GM12878 (cell line): ENCODE measurements around the gene SLC9A3. TPM values are rescaled to one million over a fixed set of nuclear protein-coding genes. Genes with fewer than 3 reads are reported as not detected.
A peak's percentile ranks its signal among the peaks of the same experiment; 100 is the strongest.

ENCODE experiments used
- ATAC-seq: fragments of 200-7000 bp; cut with Tn5 transposase; 3 replicates; pipeline ENCODE4 v1.9.1; 2020; ENCODE audit warnings: mild to moderate bottlenecking, moderate library complexity
- BruUV-seq: library from RNA; stranded (reverse); fragments of 400-500 nt; replicated peaks from 2 replicates; lab custom pipeline; 2021; lab: Mats Ljungman, UMichigan
- CTCF ChIA-PET: fragments of 300-600 bp; sonication (Branson Sonifier 250); formaldehyde crosslinking; extraction: SDS; loops from one replicate; lab custom pipeline; 2021; ENCODE audit warnings: inconsistent platforms; lab: Yijun Ruan, JAX
- POLR2A ChIA-PET: fragments of 350-600 bp; formaldehyde crosslinking; extraction: SDS; loops from one replicate; lab custom pipeline; 2021; ENCODE audit warnings: inconsistent platforms; lab: Charles Lee
- RAD21 ChIA-PET: fragments of 300-600 bp; sonication (Branson Sonifier 250); formaldehyde crosslinking; loops from one replicate; lab custom pipeline; 2023; ENCODE audit warnings: antibody characterized with exemption; ENCODE audit not compliant: unreplicated experiment; lab: Charles Lee
- SMC1A ChIA-PET: fragments of 300-600 bp; sonication (Branson Sonifier 250); formaldehyde crosslinking; loops from one replicate; lab custom pipeline; 2023; ENCODE audit not compliant: unreplicated experiment, uncharacterized antibody; lab: Charles Lee
- DNase-seq: peaks from one replicate; pipeline ENCODE4 v3.0.0-alpha.2; 2011; ENCODE audit warnings: low read depth, low spot score
- FAIRE-seq: peaks from 3 replicates; lab custom pipeline; 2011; peaks lifted over from hg19 to GRCh38; lab: Jason Lieb, UNC
- H2AFZ ChIP-seq: 2 replicates; pipeline ENCODE4 v1.6.0; 2011; ENCODE audit warnings: low read depth, low read length, control low read depth; ENCODE audit not compliant: control insufficient read depth
- H3K27ac ChIP-seq: 2 replicates; pipeline ENCODE4 v1.5.1; 2011; ENCODE audit warnings: control low read depth; ENCODE audit not compliant: control insufficient read depth, insufficient read depth
- H3K27me3 ChIP-seq, 2 experiments: replicated peaks in 1 of 2; 2 replicates each; pipeline versions ENCODE4 v1.6.0 to v1.6.1; 2011; ENCODE audit warnings: low read length in 1 of 2; ENCODE audit not compliant: control insufficient read depth in 2 of 2, insufficient read depth in 2 of 2
- H3K36me3 ChIP-seq, 2 experiments: 2 replicates each; pipeline ENCODE4 v1.5.1; 2011; ENCODE audit warnings: low read length in 1 of 2; ENCODE audit not compliant: control insufficient read depth in 2 of 2, insufficient read depth in 2 of 2
- H3K4me1 ChIP-seq: 2 replicates; pipeline ENCODE4 v1.6.1; 2011; ENCODE audit warnings: mild to moderate bottlenecking, low read length, moderate library complexity, mixed read lengths; ENCODE audit not compliant: control insufficient read depth, insufficient read depth
- H3K4me2 ChIP-seq: 2 replicates; pipeline ENCODE4 v1.6.0; 2011; ENCODE audit warnings: control low read depth; ENCODE audit not compliant: control insufficient read depth, insufficient read depth
- H3K4me3 ChIP-seq: fragments of 200-600 bp; sonication (generic); 2 replicates; pipeline ENCODE4 v1.5.1; 2016
- H3K79me2 ChIP-seq: 2 replicates; pipeline ENCODE4 v1.6.0; 2011; ENCODE audit warnings: low read length; ENCODE audit not compliant: control insufficient read depth, insufficient read depth
- H3K9ac ChIP-seq: 2 replicates; pipeline ENCODE4 v1.8.0; 2011; ENCODE audit warnings: low read length, control low read depth, mixed read lengths; ENCODE audit not compliant: control insufficient read depth, insufficient read depth
- H3K9me3 ChIP-seq: replicated peaks from 3 replicates; pipeline ENCODE4 v1.5.1; 2011; ENCODE audit warnings: mild to moderate bottlenecking, low read length; ENCODE audit not compliant: control insufficient read depth, insufficient read depth
- H4K20me1 ChIP-seq: 2 replicates; pipeline ENCODE4 v1.6.0; 2011; ENCODE audit not compliant: control insufficient read depth, insufficient read depth
- ASH2L ChIP-seq: fragments of 300-600, 200-600 bp; sonication (generic); IDR thresholded peaks from 2 replicates; pipeline ENCODE4 v1.6.1; 2017; ENCODE audit warnings: low read depth, mild to moderate bottlenecking, borderline replicate concordance
- ATF3 ChIP-seq: IDR thresholded peaks from 2 replicates; pipeline ENCODE4 v1.6.1; 2011; ENCODE audit warnings: low read depth, mild to moderate bottlenecking, low read length, moderate library complexity, borderline replicate concordance; ENCODE audit errors: extremely low read depth
- CEBPB ChIP-seq, 2 experiments: fragments of 150-350 bp in 1 of 2; IDR thresholded peaks; 2 replicates each; pipeline ENCODE4 v1.6.1; 2012 to 2014; ENCODE audit warnings: low read depth in 2 of 2, low read length in 2 of 2, borderline replicate concordance in 1 of 2, inconsistent platforms in 1 of 2
- CREB1 ChIP-seq: IDR thresholded peaks from 2 replicates; pipeline ENCODE4 v1.6.1; 2012; ENCODE audit warnings: low read depth, mild to moderate bottlenecking, inconsistent platforms
- CTCF ChIP-seq, 3 experiments: IDR thresholded peaks in 2 of 3; conservative IDR thresholded peaks in 1 of 3; 2 replicates each; pipeline ENCODE4 v1.5.1; 2011; ENCODE audit warnings: low read depth in 3 of 3, low read length in 3 of 3, mild to moderate bottlenecking in 3 of 3, control low read depth in 2 of 3, moderate library complexity in 2 of 3, inconsistent platforms in 1 of 3, mixed read lengths in 1 of 3; ENCODE audit not compliant: control insufficient read depth in 2 of 3, insufficient read depth in 1 of 3; ENCODE audit errors: extremely low read depth in 1 of 3
- JUNB ChIP-seq: IDR thresholded peaks from 2 replicates; pipeline ENCODE4 v1.6.1; 2016; ENCODE audit warnings: antibody characterized with exemption, mild to moderate bottlenecking
- JUND ChIP-seq: IDR thresholded peaks from 2 replicates; pipeline ENCODE4 v1.6.1; 2012; ENCODE audit warnings: low read depth, mild to moderate bottlenecking, low read length, improper control_type of control experiment, moderate library complexity
- MTA3 ChIP-seq: IDR thresholded peaks from 2 replicates; pipeline ENCODE4 v1.6.1; 2012; ENCODE audit warnings: low read length, inconsistent platforms, borderline replicate concordance
- MYC ChIP-seq: IDR thresholded peaks from 2 replicates; pipeline ENCODE4 v1.6.1; 2011; ENCODE audit warnings: mild to moderate bottlenecking, low read length, moderate library complexity, inconsistent platforms; ENCODE audit not compliant: insufficient read depth, insufficient replicate concordance, insufficient read length, severe bottlenecking
- PAX8 ChIP-seq: fragments of 450-650 bp; IDR thresholded peaks from 2 replicates; pipeline ENCODE4 v1.6.1; 2017; ENCODE audit warnings: mild to moderate bottlenecking, moderate library complexity
- POLR2AphosphoS5 ChIP-seq: IDR thresholded peaks from 2 replicates; pipeline ENCODE4 v1.6.1; 2011; ENCODE audit warnings: mild to moderate bottlenecking, low read length, inconsistent platforms
- RELA ChIP-seq: fragments of 450-650 bp; IDR thresholded peaks from 2 replicates; pipeline ENCODE4 v1.8.0; 2014; ENCODE audit warnings: borderline replicate concordance; ENCODE audit not compliant: partially characterized antibody
- RUNX3 ChIP-seq: IDR thresholded peaks from 2 replicates; pipeline ENCODE4 v1.6.1; 2012; ENCODE audit warnings: low read length, inconsistent platforms
- SMAD1 ChIP-seq: fragments of 450-650 bp; IDR thresholded peaks from 2 replicates; pipeline ENCODE4 v1.6.1; 2018; ENCODE audit warnings: mild to moderate bottlenecking, low read depth; ENCODE audit not compliant: partially characterized antibody
- SP1 ChIP-seq: IDR thresholded peaks from one replicate; pipeline ENCODE4 v1.6.1; 2011; ENCODE audit warnings: low read depth, low read length
- USF2 ChIP-seq: IDR thresholded peaks from 2 replicates; pipeline ENCODE4 v1.6.1; 2011; ENCODE audit warnings: low read depth, low read length, improper control_type of control experiment, borderline replicate concordance
- WRNIP1 ChIP-seq: IDR thresholded peaks from 2 replicates; pipeline ENCODE4 v1.6.1; 2011; ENCODE audit warnings: low read depth, low read length, improper control_type of control experiment, borderline replicate concordance
- ZBTB11 ChIP-seq: fragments of 450-650 bp; formaldehyde crosslinking; IDR thresholded peaks from 2 replicates; pipeline ENCODE4 v1.5.0; 2022; ENCODE audit warnings: mild to moderate bottlenecking, missing genetic modification characterization
- WGBS: methylation state at CpG from one replicate; pipeline ENCODE4 v1.1.6; 2016; ENCODE audit warnings: low lambda C conversion rate; ENCODE audit not compliant: insufficient replicate concordance, insufficient coverage; ENCODE audit errors: missing lambda C conversion rate; 5-methylcytosine and 5-hydroxymethylcytosine counted together
- in situ Hi-C: fragments of 300-500 bp; cut with MboI; formaldehyde crosslinking; loops from 9 replicates; pipeline ENCODE4 v1.14.3; 2018; ENCODE audit warnings: mixed read lengths
- intact Hi-C: fragments of 100-400 bp; cut with micrococcal nuclease; formaldehyde crosslinking; loops from one replicate; pipeline ENCODE4 v1.14.2; 2022; ENCODE audit not compliant: unreplicated experiment
- polyA plus RNA-seq, 11 experiments: library from polyadenylated mRNA; depleted of rRNA in 4 of 11; unstranded in 6 of 11; stranded (reverse) in 5 of 11; fragments of >200 nt; fragmentation: Nextera tagmentation in 4 of 11; fragmentation: Illumina TruSeq in 1 of 11; extraction: Ambion mirVana in 4 of 11; extraction: Trizol in 1 of 11; gene quantifications; 1 replicate in 1 of 11; 2 replicates in 10 of 11; pipeline versions ENCODE4 v1.2.1 to v1.2.3, GENCODE V29; 2011 to 2016; ENCODE audit warnings: inconsistent platforms in 2 of 11, missing spikeins in 2 of 11, low read depth in 1 of 11
- total RNA-seq, 4 experiments: library from RNA; depleted of rRNA in 3 of 4; stranded (reverse); fragments of >200 nt in 3 of 4; fragmentation: Illumina TruSeq in 1 of 4; extraction: Trizol in 1 of 4; gene quantifications; 2 replicates each; pipeline versions ENCODE4 v1.2.1 to v1.2.3, GENCODE V29; 2013 to 2021

SLC9A3 gene
- total and polyA plus RNA-seq, 10 of the 15 experiments (the other 5 are each of a cell fraction or from before 2014, with no cell fraction given), result 0.04 to 5.2 (median 2.3) TPM; not detected in 1

- Histone ChIP-seq H3K27me3 (no peaks in the 10 kb centered on the region), H2AFZ (no peak overlapping the region), H3K9ac (no peak overlapping the region), H3K9me3 (no peaks in the 10 kb centered on the region; the same call in 2 of the 3 replicates), H3K79me2 (peaks cover 4% of the 10 kb centered on the region), H3K4me2 (no peak overlapping the region), H3K36me3 (peaks cover 24 to 26% of the 10 kb centered on the region in 2 experiments; a peak in 3 of 4 replicates), H3K27ac (no peak overlapping the region), H3K4me1 (no peaks in the 10 kb centered on the region), H4K20me1 (no peaks in the 10 kb centered on the region), H3K4me3 (no peak overlapping the region)
- DNase-seq, result no peak
- 26% methylated on average over 18 of the region's 18 CpGs for WGBS
- SMC1A ChIA-PET, result interaction anchor here (1.0 kb wide), 1 partner anchor 17 kb away, joined by 3 read pairs; no protein-coding TSS in a partner anchor
- ATAC-seq, result peak; percentile 47
- RAD21 ChIA-PET, result no interaction called here
- CTCF ChIA-PET, result no interaction called here
- POLR2A ChIA-PET, result no interaction called here
- no TSS peak for BruUV-seq
- in situ Hi-C loops, result no loop called here
- intact Hi-C loops, result no loop called here
- no peak for FAIRE-seq
- TF ChIP-seq MTA3 (peak; percentile 27; the same call in 1 of the 2 replicates), CREB1 (peak; percentile 80; the same call in 1 of the 2 replicates), JUND (no peak), RELA (no peak), POLR2AphosphoS5 (peak; percentile 43; the same call in 1 of the 2 replicates), PAX8 (no peak), CEBPB (IDR thresholded peaks at IDR 0.05; ENCODE audit: borderline replicate concordance in 1 of 2, low read depth in 2 of 2, low read length in 2 of 2) (no peak), USF2 (no peak), RUNX3 (peak; percentile 70), SMAD1 (no peak), JUNB (no peak), SP1 (no peak), ZBTB11 (CRISPR knock-in tag) (no peak), WRNIP1 (no peak), ASH2L (no peak), ATF3 (no peak), MYC (no peak), CTCF (IDR thresholded peaks at IDR 0.05 in 2 of 3, conservative IDR thresholded peaks at IDR 0.05 in 1 of 3; ENCODE audit: control insufficient read depth in 2 of 3, extremely low read depth in 1 of 3, insufficient read depth in 1 of 3, low read depth in 3 of 3, low read length in 3 of 3) (no peak)
Observed at GRCh38 chr5:463952-464351, 60.3 kb downstream of the SLC9A3 start.
